Nephron (organoid): ENCODE results near the gene SLC44A3.

Experiments
- H3K27ac Mint-ChIP-seq, 3 experiments: 2 replicates each; pipeline ENCODE4 v1.8.0; 2020; ENCODE audit warnings: mixed read lengths in 3 of 3, mild to moderate bottlenecking in 2 of 3, moderate library complexity in 1 of 3
- H3K27me3 Mint-ChIP-seq: 2 replicates; pipeline ENCODE4 v1.8.0; 2021; ENCODE audit warnings: low read depth, mild to moderate bottlenecking, moderate library complexity, mixed read lengths
- H3K36me3 Mint-ChIP-seq: 2 replicates; pipeline ENCODE4 v1.8.0; 2020; ENCODE audit warnings: low read depth, mixed read lengths
- H3K4me1 Mint-ChIP-seq: 2 replicates; pipeline ENCODE4 v1.8.0; 2020; ENCODE audit warnings: mixed read lengths
- H3K4me3 Mint-ChIP-seq, 3 experiments: 2 replicates each; pipeline ENCODE4 v1.8.0; 2020; ENCODE audit warnings: mild to moderate bottlenecking in 3 of 3, mixed read lengths in 3 of 3, moderate library complexity in 2 of 3
- H3K9me3 Mint-ChIP-seq: 2 replicates; pipeline ENCODE4 v1.8.0; 2020; ENCODE audit warnings: mixed read lengths
- TF ChIP-seq, protein P1 (sequence below), 3 experiments: fragments of 200-600 bp; sonication (generic); IDR thresholded peaks; one replicate each; pipeline ENCODE4 v1.5.0; 2021; ENCODE audit warnings: antibody characterized with exemption in 3 of 3; ENCODE audit not compliant: unreplicated experiment in 3 of 3

SLC44A3 gene

DNA sequence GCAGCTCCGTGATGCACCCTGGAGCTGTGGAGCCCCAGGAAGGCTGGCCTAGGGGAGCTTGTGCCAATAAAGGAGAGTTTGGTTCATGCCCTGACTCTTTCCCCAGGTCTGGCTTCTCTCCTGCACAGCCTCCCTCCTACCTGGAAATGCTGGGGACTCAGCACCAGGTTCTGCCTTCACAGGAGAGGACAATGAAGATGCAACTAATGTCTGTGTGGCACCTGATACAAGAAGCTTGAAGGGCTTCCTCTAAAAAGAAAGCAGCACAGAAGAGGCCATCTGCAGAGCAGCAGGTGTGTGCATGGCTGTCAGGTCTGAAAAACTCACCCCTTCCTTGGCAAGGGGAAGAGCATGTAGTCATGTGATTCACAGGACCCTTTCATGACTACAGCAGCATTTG, 43.7 kb upstream of the SLC44A3 start:
- Mint-ChIP-seq H3K4me1 (peaks cover 19% of the 10 kb centered on the region), H3K9me3 (no peaks in the 10 kb centered on the region), H3K36me3 (no peaks in the 10 kb centered on the region), H3K4me3 (no peak overlapping the region), H3K27ac (no peak overlapping the region), H3K27me3 (no peaks in the 10 kb centered on the region)
- TF ChIP-seq, protein P1, sequence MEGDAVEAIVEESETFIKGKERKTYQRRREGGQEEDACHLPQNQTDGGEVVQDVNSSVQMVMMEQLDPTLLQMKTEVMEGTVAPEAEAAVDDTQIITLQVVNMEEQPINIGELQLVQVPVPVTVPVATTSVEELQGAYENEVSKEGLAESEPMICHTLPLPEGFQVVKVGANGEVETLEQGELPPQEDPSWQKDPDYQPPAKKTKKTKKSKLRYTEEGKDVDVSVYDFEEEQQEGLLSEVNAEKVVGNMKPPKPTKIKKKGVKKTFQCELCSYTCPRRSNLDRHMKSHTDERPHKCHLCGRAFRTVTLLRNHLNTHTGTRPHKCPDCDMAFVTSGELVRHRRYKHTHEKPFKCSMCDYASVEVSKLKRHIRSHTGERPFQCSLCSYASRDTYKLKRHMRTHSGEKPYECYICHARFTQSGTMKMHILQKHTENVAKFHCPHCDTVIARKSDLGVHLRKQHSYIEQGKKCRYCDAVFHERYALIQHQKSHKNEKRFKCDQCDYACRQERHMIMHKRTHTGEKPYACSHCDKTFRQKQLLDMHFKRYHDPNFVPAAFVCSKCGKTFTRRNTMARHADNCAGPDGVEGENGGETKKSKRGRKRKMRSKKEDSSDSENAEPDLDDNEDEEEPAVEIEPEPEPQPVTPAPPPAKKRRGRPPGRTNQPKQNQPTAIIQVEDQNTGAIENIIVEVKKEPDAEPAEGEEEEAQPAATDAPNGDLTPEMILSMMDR (IDR thresholded peaks at IDR 0.05; ENCODE audit: unreplicated experiment in 3 of 3) = no peak

DNA sequence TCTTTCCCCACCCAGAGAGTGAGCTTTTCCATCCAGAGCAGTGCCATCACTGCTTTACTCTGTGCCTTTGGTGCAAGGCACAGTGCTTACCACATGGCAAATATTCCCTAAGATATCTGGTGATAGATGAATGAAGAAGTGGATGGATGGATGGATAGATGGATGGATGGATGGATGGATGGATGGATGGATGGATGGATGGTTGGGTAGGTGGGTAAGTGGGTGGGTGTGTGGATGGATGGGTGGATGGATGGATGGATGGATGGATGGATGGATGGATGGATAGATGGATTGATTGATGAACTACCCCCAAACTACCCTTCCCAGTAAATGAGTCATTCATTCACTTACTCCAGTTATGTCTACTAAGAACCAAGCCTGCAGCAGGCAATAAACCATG, 42.9 kb upstream of the SLC44A3 start:
- no peaks in the 10 kb centered on the region for H3K27me3 Mint-ChIP-seq
- TF ChIP-seq, protein P1 (IDR thresholded peaks at IDR 0.05; ENCODE audit: unreplicated experiment in 3 of 3) = no peak
- H3K27ac Mint-ChIP-seq = no peak overlapping the region
- H3K36me3 Mint-ChIP-seq = no peaks in the 10 kb centered on the region
- no peaks in the 10 kb centered on the region for H3K9me3 Mint-ChIP-seq
- H3K4me3 Mint-ChIP-seq = no peak overlapping the region
- H3K4me1 Mint-ChIP-seq = peaks cover 19% of the 10 kb centered on the region

DNA sequence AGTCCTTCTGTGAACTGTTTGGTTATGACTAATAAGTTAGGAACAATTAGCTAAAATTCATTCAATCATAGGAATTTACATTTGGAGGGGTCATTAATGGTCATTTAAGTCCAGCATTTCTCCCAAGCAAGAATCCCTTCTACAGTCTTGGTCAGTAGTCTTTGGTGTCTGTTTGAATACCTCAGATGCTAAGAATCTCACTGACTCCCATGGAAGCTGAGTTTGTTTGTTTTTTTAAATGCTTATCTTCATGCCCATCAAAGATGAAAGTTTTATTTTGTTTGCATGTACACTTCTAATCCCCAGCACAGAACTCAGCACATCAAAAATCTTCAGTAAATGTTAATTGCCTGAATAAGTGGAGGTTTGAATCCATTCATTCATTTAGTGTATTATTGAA, 41.3 kb upstream of the SLC44A3 start:
- H3K4me3 Mint-ChIP-seq = no peak overlapping the region
- peaks cover 22% of the 10 kb centered on the region for H3K4me1 Mint-ChIP-seq
- peak overlapping the region in 2 of 3 experiments; percentile 11 to 16 for H3K27ac Mint-ChIP-seq
- H3K9me3 Mint-ChIP-seq = no peaks in the 10 kb centered on the region
- TF ChIP-seq, protein P1 (IDR thresholded peaks at IDR 0.05; ENCODE audit: unreplicated experiment in 3 of 3) = no peak
- H3K27me3 Mint-ChIP-seq = no peaks in the 10 kb centered on the region
- H3K36me3 Mint-ChIP-seq = no peaks in the 10 kb centered on the region

DNA sequence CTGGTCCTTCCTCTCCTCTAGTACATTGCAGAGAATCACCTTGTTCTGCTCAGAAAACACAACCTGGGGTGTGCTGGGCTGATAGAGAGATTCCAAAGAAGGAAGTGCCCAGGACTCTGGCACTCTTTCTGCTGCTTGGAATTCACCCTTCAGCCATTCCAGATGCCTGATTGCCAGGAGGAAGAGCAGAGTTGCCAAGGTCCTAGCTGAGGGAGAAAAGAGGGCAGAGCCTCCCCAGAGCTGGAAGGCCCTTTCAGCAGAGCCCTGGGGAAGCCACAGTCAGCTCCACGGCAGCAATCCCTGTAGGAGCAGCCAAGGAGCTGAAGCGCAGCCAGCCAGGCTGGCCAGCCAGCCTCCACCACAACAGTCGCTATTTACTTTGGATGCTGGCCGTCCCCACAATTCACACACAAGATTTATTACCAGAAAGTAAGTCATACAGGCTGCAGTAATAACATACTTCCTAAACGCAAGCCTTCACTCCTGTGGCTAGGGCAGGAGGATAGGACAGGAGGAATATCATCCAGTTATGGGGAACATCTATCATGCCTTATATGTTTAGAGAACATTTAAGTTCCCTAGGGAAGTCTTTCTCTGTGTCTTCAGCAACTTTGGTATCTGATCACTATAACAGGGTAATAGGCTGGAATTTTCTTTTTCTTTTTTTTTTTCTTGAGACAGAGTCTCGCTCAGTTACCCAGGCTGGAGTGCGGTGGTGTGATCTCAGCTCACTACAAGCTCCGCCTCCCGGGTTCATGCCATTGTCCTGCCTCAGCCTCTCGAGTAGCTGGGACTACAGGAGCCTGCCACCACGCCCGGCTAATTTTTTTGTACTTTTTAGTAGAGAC, 36.6 kb upstream of the SLC44A3 start:
- Mint-ChIP-seq H3K9me3 (no peaks in the 10 kb centered on the region), H3K4me1 (peaks cover 27% of the 10 kb centered on the region), H3K27ac (peak overlapping the region; percentile 87 to 90 (median 87)), H3K4me3 (no peak overlapping the region), H3K27me3 (no peaks in the 10 kb centered on the region), H3K36me3 (no peaks in the 10 kb centered on the region)
- TF ChIP-seq, protein P1 (IDR thresholded peaks at IDR 0.05; ENCODE audit: unreplicated experiment in 3 of 3) = no peak

DNA sequence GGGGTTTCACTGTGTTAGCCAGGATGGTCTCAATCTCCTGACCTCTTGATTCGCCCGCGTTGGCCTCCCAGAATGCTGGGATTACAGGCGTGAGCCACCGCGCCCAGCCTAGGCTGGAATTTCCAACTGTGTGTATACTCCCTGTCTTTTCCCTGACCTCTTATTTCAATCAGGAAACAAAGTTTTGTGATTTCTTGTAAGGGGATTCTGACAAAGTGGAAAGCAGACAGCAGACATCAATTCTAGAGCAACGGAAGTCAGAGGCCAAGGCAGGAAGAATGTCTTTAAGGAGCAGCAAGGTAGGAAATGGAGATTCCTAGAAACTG, 36.0 kb upstream of the SLC44A3 start:
- Mint-ChIP-seq H3K4me1 (peaks cover 27% of the 10 kb centered on the region), H3K4me3 (no peak overlapping the region), H3K36me3 (no peaks in the 10 kb centered on the region), H3K27me3 (no peaks in the 10 kb centered on the region), H3K27ac (peak overlapping the region; percentile 87 to 90 (median 87)), H3K9me3 (no peaks in the 10 kb centered on the region)
- TF ChIP-seq, protein P1 (IDR thresholded peaks at IDR 0.05; ENCODE audit: unreplicated experiment in 3 of 3) = no peak

DNA sequence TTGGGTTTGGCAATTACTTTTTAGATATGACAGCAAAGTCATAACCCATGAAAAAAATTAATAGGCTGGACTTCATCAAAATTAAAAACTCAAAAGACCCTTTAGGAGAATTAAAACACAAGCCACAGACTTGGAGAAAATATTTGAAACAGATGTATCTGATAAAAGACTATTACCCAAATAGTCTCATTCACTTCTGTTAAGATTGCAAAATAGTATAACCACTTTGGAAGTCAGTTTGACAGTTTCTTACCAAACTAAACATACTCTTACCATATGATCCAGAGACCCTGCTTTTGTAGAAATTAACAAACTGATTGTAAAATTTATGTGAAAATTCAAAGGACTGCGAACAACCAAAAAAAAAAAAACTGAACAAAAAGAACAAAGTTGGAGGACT, 32.5 kb upstream of the SLC44A3 start:
- Mint-ChIP-seq H3K4me3 (no peak overlapping the region), H3K36me3 (no peaks in the 10 kb centered on the region), H3K27ac (no peak overlapping the region), H3K4me1 (peaks cover 31% of the 10 kb centered on the region), H3K27me3 (no peaks in the 10 kb centered on the region), H3K9me3 (no peaks in the 10 kb centered on the region)
- TF ChIP-seq, protein P1 (IDR thresholded peaks at IDR 0.05; ENCODE audit: unreplicated experiment in 3 of 3) = no peak
